NK-92 treated with Interleukin-12 subunit alpha and Interleukin-12 subunit beta, amount 100 ng/mL, for 24 hours (cell line): ENCODE measurements around the gene PGBD1.

ENCODE experiments used
- DNase-seq: peaks from one replicate; lab custom pipeline; 2025; lab: John Stamatoyannopoulos, UW

Gene PGBD1, protein sequence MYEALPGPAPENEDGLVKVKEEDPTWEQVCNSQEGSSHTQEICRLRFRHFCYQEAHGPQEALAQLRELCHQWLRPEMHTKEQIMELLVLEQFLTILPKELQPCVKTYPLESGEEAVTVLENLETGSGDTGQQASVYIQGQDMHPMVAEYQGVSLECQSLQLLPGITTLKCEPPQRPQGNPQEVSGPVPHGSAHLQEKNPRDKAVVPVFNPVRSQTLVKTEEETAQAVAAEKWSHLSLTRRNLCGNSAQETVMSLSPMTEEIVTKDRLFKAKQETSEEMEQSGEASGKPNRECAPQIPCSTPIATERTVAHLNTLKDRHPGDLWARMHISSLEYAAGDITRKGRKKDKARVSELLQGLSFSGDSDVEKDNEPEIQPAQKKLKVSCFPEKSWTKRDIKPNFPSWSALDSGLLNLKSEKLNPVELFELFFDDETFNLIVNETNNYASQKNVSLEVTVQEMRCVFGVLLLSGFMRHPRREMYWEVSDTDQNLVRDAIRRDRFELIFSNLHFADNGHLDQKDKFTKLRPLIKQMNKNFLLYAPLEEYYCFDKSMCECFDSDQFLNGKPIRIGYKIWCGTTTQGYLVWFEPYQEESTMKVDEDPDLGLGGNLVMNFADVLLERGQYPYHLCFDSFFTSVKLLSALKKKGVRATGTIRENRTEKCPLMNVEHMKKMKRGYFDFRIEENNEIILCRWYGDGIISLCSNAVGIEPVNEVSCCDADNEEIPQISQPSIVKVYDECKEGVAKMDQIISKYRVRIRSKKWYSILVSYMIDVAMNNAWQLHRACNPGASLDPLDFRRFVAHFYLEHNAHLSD

DNA sequence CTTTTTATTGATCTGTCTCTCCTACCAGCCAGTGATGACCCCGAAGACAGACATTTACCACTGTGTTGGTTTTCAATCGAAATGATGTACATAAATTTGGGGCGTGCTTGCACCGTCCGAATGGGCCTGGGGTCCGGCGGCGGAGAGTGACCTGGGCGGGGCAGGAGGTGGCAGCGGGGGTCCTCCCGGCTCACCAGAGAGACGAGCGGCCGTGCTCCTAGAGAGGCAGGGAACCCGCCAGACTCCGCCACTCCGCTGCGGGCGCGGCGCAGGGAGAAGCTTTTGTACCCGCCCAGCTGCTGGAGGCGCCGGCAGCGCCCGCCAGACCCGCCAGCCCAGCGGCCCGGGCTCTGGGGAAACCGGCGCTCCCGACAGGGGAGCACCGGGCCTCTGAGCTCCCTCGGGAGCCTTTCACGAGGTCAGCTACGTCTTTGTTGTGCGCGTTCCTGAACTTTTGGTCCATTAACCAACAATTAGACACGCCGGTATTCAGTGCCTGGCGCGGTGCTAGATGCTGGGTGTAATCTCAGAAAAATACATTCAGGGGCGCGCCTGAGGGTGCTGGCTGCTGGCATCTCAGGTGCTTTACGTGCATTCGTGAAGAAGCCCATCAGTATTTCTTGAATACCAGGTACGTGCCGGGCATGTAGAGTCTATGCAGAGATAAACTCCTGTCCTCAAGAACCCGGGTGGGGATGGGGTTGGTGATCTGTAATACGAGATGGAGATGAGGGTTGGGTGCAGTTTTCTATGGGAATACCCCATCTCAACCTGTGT, at the start of gene PGBD1:
Gene PGBD1, plus strand, starts transcription at position 285 of the 777 bp plus-strand sequence. CDS start 2,242 bp downstream, outside the sequence.
- DNase-seq: peak; percentile 53

DNA sequence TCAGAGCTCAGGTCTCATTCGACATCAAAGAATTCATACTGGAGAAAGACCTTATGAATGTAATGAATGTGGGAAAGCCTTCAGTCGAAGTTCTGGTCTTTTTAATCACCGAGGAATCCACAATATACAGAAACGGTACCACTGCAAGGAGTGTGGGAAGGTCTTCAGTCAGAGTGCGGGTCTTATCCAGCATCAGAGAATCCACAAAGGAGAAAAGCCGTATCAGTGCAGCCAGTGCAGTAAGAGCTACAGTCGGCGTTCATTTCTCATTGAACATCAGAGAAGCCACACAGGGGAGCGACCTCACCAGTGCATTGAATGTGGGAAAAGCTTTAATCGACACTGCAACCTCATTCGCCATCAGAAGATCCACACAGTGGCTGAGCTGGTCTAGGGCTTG, 48.6 kb upstream of the PGBD1 start:
- no peak for DNase-seq

DNA sequence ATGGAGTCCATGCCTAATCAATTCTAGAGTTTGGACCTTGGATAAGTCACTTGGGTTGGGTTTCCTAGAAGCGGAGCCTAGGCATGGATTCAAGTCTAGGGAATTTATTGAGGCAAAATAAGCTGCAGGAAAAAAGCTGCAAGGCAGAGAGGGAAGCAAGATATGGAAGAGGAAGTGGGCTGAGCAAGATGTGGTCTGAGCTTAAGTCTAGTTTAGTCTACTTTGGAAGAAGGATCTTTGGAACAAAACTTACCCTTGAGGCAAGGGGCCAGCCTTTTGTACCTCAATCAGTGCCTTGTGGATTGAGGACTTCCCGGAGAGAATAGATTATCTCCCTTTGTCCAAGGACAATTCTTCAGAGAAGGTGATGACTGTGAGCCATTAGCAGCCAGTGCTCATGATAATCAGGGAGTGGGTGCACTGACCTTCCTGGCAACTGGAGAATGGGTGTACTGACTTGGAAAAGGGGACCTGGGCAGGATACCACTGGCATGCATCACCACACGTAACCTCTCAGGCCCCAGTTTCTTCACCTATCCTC, 45.4 kb upstream of the PGBD1 start:
- no peak for DNase-seq

DNA sequence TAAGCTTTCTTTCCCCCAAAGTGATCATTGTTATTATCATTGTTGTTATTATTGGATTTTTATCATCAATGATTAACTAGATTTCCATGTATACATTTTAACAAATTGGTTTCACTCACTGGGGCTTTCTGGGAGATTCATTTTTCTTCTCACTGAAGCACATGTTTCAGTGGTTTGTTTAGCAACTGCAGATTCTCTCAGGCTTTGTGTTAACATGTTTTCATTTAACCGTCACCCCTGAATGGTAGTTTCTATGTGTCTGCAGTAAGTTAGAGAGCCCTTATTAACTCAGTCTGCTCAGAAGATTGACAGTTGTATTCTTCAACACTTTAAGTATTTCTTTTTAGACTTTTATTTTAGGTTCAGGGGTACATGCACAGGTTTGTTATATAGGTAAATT, 41.7 kb upstream of the PGBD1 start:
- DNase-seq: no peak

DNA sequence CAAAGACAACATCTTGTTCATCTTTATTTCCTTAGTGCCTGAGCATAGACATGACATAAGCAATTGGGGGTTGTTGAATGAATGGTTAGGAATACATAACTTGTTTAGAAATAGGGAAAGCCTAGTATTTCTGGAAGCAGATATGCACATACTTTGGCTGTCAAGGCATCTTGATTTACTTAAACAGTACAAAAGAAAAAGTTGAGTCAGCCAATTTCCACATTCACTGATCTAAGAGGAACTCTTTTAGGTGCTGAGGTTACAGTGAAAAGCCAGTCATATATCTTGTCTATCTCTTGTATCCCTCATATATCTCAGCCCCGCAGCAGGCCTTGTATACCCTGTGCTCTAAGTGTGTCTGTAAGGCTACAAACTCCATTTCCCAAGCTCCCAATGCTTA, 40.9 kb upstream of the PGBD1 start:
- no peak for DNase-seq

DNA sequence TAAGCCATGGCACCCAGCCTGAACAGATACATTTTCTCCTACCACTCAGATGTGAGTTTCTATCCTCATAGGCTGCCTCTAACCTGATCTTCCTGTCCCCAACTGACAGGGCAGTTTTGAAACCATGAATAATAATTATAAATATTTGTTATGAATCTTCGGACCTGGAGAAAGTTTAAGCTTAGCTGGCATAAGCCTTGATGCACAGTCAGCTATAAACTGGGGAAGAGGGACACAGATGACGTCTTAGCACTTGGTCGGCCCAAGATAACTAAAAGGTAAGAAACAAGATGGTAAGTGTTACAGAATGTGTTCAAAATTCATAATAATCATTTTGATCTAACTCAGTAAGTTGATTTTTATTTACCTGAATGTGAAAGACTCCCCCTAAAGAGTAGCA, 37.4 kb upstream of the PGBD1 start:
- DNase-seq: no peak

DNA sequence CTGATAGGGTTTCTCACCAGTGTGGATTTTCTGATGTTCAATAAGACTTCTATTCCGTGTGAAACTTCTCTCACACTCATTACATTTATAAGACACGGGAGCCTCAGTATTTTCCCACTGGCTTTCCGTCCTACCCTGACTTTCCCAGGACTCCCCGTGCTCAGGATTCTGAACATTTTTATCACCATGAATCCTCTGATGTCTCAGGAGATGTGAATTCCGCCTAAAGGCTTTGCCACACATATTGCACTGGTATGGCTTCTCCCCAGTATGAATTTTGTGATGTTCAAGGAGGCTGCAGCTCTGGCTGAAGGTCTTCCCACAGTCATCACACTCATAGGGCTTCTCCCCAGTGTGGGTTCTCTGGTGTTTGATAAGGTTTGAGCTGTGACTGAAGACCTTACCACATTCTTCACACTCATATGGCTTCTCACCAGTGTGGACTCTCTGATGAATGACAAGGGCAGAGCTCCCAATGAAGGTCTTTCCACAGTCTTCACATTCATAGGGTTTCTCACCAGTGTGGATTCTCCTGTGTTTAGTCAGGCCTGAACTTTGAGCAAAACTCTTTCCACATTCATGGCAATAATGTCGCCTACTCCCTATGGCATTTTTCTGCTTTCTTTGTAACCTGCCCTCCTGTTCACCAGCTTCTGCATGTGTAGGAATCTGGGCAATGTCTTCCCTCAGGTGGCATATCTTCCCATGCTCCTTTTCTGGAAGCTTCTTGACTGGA, 36.0 kb upstream of the PGBD1 start:
- no peak for DNase-seq

DNA sequence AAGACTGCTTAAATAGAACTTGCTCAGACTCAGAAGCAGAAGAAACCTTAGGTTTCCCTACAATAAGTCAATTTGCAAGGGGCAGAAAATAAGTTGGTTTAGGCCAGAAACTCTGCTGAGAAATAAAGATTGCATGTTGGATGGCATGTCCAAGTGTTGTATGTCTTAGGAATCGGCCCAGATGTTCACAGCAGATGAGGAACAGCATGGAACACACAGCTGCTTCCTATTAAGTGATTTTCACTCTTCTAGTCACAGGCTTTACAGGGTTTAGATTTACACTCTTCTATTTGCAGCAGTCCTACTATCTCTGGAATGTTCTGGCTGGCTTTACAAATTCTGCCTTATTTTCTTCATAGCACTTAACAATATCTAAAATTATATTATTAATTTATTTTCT, 32.5 kb upstream of the PGBD1 start:
- no peak for DNase-seq

DNA sequence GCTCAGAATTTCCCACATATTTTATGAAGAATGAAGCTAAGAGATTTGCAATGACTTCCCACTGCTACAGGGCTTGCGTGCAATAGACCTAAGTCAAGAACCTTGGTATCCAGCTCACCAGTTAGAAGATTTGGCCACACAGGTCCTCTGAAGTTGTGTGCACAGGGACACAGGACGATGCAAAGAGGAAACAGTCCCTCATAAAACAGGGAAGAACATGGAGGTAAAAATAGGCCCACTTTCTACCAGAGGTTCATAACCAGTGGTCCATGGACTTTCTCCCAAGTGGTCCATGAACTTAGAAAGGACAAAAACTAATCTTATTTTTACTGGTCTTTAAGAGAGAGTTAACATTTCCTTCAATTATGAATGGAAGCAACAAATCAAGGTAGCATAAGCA, 30.6 kb upstream of the PGBD1 start:
- no peak for DNase-seq

DNA sequence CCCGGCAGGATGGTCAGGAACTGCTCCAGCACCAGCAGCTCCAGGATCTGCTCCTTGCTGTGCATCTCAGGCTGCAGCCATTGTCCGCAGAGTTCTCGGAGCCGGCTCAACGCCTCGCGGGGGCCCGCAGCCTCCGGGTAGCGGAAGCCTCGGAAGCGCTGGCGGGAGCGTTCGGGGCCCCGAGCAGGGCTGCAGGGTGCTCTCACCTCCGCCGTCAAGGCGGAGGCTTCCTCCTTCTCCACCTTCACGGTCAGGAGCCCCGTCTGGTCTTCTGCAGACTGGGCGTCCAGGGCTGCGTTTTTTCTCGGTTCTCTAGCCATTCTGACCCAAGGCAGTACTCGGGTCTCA, 29.7 kb upstream of the PGBD1 start:
- peak; percentile 7 for DNase-seq

DNA sequence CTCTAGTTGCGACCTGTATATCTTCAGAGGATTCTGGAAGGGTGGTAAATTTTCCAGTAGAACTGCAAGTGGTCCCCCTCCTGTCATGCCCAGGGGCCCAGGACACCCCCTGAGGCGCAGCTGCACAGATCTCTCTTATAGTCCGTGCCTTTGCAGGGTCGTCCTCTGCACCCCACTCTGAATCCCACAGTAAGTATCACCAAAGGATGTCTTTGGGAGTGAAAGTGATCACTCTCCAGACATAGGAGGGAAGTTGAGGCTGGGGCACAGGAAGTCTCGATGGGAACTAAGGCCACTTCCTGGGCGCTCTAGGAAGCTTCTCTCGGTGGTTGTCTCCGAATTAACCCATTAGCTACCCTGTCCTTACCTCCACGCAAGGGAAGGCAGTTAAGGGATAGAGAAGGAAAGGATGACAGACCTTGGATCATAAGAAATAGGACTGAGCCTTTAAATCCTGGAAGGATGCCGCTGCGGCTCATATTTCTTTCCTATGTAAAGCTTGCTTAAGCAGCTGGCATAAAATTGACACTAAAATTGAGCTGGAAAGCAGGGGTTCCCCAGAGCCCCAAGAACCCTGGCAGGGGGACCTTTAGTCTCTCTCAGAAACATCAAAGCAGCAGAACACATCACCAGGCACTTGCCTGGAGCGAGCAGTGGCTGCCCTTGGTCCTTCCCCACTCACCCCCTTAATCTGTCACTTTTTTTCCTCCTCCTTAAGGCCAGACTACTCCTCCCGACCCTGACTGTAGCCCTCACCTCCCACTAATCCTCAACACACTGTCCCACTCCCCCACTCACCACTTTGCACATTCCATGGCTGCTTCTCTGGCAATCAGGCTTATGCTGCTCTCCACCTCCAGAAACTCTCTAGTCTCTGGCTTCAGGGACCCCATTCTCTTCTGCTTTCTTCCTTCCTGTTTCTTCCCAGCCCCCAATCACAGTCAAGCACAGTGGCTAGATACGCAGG, 29.1 kb upstream of the PGBD1 start, which contains the start of gene ZKSCAN4:
Gene ZKSCAN4, minus strand, starts transcription at position 261 of the 967 bp plus-strand sequence. CDS start 289 bp downstream, outside the sequence.
- DNase-seq: peak; percentile 63

DNA sequence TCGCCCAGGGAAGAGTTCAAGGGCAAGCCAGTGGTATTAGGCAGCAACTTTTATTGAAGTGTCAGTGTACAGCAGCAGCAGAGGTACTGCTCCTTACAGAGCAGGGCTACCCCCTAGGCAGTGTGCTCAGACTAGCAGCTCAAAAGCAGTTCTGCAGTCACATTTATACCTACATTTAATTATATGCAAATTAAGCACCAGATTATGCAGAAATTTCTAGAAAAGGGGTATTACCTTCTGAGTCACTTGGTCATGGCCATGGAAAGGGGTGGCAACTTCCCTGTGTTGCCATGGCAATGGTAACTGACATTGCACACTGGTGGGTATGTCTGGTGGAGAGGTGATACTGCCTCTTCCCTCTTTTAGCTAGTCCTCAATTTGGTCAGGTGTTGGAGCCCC, 27.3 kb upstream of the PGBD1 start:
- DNase-seq: peak; percentile 4

DNA sequence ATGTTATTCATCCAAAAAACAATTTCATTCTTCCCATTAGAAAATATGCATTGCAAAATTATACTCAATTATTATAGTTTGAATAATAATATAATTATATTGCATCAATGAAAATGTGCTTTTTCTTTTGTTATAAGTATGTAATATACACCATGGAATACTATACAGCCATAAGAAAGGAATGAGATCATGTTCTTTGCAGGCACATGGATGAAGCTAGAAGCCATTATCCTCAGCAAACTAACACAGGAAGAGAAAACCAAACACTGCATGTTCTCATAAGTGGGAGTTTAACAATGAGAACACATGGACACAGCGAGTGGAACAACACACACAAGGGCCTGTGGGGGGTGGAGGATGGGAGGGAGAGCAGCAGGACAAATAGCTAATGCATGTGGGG, 24.3 kb upstream of the PGBD1 start:
- DNase-seq: no peak

DNA sequence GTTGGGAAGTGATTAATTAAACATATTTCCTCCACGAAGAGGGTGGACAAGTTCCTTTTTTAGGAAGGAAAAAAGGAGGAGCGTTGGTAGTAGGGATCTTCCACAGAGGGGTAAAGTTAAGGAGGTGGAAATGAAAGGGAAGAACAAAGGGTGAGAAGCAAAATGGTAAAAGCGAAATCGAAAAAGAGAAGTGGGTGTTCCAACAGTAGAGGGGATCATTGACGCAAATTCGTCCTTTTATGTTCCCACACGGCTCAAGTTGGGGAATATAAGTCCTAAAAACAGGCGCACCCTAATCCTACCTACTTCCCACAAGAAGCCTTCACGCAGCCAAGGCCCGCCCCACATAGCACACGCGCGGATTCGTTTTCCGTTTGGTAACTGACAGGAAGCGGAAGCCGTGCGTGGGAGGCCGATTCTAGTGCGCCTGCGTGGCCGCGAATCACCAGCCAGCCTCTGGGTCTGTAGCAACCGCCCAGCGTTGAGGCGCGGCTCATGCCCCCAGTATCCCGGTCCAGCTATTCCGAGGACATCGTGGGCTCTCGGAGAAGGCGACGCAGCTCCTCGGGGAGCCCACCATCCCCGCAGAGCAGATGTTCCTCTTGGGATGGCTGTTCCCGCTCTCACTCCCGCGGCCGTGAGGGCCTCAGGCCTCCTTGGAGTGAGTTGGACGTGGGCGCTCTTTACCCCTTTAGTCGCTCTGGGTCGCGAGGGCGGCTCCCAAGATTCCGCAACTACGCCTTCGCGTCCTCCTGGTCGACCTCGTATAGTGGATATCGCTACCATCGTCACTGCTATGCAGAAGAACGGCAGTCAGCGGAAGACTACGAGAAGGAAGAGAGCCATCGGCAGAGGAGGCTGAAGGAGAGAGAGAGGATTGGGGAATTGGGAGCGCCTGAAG, 22.2 kb upstream of the PGBD1 start, which contains the start of gene NKAPL:
Gene NKAPL, plus strand, starts transcription at position 421 of the 901 bp plus-strand sequence. Its CDS starts 75 bp downstream, at position 496.
- no peak for DNase-seq

DNA sequence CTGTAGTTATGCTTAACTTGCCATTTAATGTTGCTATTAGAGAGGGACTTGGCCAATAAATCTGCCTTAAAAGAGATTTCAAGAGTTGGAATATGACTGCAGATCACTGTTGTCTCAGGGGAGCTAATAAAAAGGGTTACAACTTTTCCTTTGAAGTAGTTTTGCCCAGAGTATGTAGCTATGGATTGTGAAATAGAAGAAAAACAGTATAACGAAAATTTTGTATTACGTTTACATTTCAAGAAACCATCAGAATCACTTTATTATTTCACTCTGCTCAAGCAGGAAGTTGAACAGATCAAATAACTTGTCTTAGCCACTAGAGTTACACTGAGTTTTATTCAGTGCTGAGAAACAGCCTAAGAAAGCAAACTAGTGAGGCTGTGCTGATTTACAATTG, 17.4 kb upstream of the PGBD1 start:
- DNase-seq: no peak

DNA sequence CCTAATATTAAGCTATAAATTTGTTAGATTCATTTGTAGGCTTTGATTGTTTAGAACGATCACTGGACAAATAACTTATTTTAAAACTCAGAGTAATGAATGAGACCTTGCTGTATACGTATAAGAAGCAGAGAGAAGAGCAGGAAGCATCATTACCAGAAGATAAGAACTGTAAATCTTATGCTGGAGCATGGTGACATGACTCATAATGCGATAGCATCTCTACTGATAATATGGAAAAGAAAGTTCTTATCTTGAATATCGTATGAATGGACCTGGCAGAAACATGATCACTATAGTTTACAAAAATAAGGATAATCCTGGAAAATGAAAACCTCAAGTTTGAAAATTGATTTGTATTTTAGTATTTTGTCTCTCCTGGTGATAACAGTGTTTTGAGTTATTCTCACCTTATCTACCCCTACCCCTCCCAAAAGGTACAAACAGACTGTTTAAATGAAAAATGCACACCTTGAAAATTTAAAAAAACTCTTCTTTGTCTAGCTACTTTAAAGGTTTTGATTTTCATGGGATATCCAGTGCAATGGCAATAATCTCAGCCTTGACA, 16.5 kb upstream of the PGBD1 start:
- DNase-seq: no peak

DNA sequence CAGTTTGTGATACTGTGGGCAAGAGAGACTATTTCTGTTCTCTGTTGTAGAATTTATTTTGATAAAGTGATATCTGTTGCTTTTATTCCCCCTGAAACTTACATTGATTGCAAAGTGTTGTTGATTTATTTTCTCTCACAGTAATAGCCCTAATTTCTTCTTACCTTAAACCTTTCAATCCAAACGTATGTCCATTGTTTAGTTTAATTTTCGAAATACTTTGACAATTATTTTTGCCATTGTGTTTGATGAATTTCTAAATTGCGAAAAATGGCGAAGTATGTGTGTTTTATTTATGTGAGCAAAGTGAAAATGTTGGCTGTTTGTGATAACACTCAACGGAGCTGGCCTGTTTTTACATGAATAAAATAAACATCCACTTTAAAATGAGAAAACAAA, 14.8 kb upstream of the PGBD1 start:
- no peak for DNase-seq

DNA sequence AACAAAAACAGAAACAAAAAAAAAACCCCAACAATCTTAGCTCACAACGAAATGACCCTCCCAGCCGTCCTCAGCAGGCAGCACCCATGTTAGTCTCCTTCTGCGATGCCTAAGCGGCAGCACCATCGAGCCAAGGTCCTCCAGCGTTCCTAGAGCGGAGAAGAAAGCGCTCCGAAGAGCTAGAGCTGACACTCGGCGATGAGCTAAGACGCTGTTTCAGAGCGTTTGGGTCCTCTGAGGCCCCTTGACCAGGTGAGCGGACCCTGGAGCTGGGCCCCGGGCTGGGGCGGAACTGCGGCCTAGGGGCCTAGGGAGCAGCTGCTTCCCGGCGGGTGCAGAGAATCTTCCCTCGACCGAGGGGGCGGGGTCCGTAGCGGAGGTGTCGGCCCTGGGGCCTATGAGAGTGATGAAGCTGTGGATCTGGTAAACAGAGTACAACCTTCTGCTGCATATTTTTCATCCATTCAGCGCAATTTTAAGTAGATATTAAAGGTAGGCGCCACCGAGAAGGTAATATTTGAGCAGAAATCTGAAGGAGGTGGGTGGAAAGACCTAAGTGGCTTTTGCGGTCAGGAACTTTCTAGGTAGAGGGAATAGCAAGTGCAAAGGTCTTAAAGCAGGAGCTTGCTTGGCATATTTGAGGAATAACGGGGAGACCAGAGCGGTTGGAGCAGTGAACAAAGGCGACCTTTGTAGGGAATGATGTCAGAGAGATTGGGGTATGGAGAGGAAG, 14.2 kb upstream of the PGBD1 start, which contains the start of gene ZSCAN26:
Gene ZSCAN26, plus strand, starts transcription at position 182 of the 733 bp plus-strand sequence. CDS start 4,777 bp downstream, outside the sequence.
- DNase-seq: peak; percentile 79
